HEK293 (cell line): ENCODE measurements around the gene MPPED2.

Source experiments
- CTCF ChIA-PET: fragments of 350-600 bp; formaldehyde crosslinking; extraction: SDS; loops from one replicate; lab custom pipeline; 2021; ENCODE audit warnings: antibody characterized with exemption; lab: Yijun Ruan, JAX
- POLR2A ChIA-PET: fragments of 300-600 bp; formaldehyde crosslinking; extraction: SDS; loops from one replicate; lab custom pipeline; 2020; ENCODE audit warnings: antibody characterized with exemption, inconsistent platforms; lab: Yijun Ruan, JAX
- H3K27ac ChIP-seq: fragments of 200-500 bp; sonication (Bioruptor generic); 2 replicates; pipeline ENCODE4 v1.5.1; 2014; ENCODE audit warnings: low read depth, low read length, control low read depth, inconsistent platforms; ENCODE audit errors: extremely low read depth
- H3K36me3 ChIP-seq, 2 experiments: fragments of 200-500 bp in 1 of 2; sonication (Bioruptor generic) in 1 of 2; 1 replicate in 1 of 2; 2 replicates in 1 of 2; pipeline ENCODE4 v1.5.1; 2014 to 2017; ENCODE audit warnings: inconsistent platforms in 2 of 2, low read length in 2 of 2; ENCODE audit not compliant: control insufficient read depth in 2 of 2, insufficient read depth in 1 of 2
- H3K4me1 ChIP-seq: fragments of 200-500 bp; sonication (Bioruptor generic); 2 replicates; pipeline ENCODE4 v1.5.1; 2014; ENCODE audit warnings: mild to moderate bottlenecking, low read length, inconsistent platforms; ENCODE audit not compliant: control insufficient read depth, insufficient read depth
- H3K4me3 ChIP-seq: 2 replicates; pipeline ENCODE4 v1.5.1; 2011; ENCODE audit warnings: low read depth, mild to moderate bottlenecking, control low read depth, low read length, moderate library complexity
- H3K9me3 ChIP-seq: fragments of 200-500 bp; sonication (Bioruptor generic); 2 replicates; pipeline ENCODE4 v1.5.1; 2014; ENCODE audit warnings: low read depth, low read length, inconsistent platforms; ENCODE audit not compliant: control insufficient read depth, insufficient read depth
- REST ChIP-seq: fragments of 450-650 bp; formaldehyde crosslinking; IDR thresholded peaks from 2 replicates; pipeline ENCODE4 v1.5.1; 2016; ENCODE audit warnings: missing biosample characterization, missing genetic modification characterization
- SP3 ChIP-seq: fragments of 450-650 bp; formaldehyde crosslinking; IDR thresholded peaks from 2 replicates; pipeline ENCODE4 v1.5.1; 2016; ENCODE audit warnings: missing biosample characterization, missing genetic modification characterization
- TCF7L2 ChIP-seq: IDR thresholded peaks from 2 replicates; pipeline ENCODE4 v1.6.1; 2011; ENCODE audit warnings: low read depth, mild to moderate bottlenecking, inconsistent platforms, low read length, moderate library complexity, borderline replicate concordance
- TRIM28 ChIP-seq: IDR thresholded peaks from 2 replicates; pipeline ENCODE4 v1.6.1; 2011; ENCODE audit warnings: low read length, control low read depth, borderline replicate concordance
- ZBTB1 ChIP-seq: fragments of 450-650 bp; formaldehyde crosslinking; IDR thresholded peaks from 2 replicates; pipeline ENCODE4 v1.5.1; 2016; ENCODE audit warnings: missing biosample characterization, missing genetic modification characterization
- ZBTB44 ChIP-seq: fragments of 450-650 bp; IDR thresholded peaks from 2 replicates; pipeline ENCODE4 v1.5.1; 2018; ENCODE audit warnings: missing biosample characterization, mild to moderate bottlenecking, missing genetic modification characterization
- ZBTB48 ChIP-seq: fragments of 450-650 bp; formaldehyde crosslinking; IDR thresholded peaks from 2 replicates; pipeline ENCODE4 v1.5.1; 2016; ENCODE audit warnings: missing biosample characterization, missing genetic modification characterization
- ZFP69B ChIP-seq: fragments of 450-650 bp; formaldehyde crosslinking; IDR thresholded peaks from 2 replicates; pipeline ENCODE4 v1.5.1; 2016; ENCODE audit warnings: missing biosample characterization, missing genetic modification characterization
- ZIC2 ChIP-seq: fragments of 450-650 bp; formaldehyde crosslinking; IDR thresholded peaks from 2 replicates; pipeline ENCODE4 v1.5.1; 2016; ENCODE audit warnings: missing biosample characterization, missing genetic modification characterization
- ZNF18 ChIP-seq: fragments of 450-650 bp; formaldehyde crosslinking; IDR thresholded peaks from 2 replicates; pipeline ENCODE4 v1.5.1; 2016; ENCODE audit warnings: missing biosample characterization, missing genetic modification characterization
- ZNF202 ChIP-seq: fragments of 450-650 bp; formaldehyde crosslinking; IDR thresholded peaks from 2 replicates; pipeline ENCODE4 v1.5.1; 2016; ENCODE audit warnings: missing biosample characterization, missing genetic modification characterization, borderline replicate concordance
- ZNF292 ChIP-seq: fragments of 450-650 bp; formaldehyde crosslinking; IDR thresholded peaks from 2 replicates; pipeline ENCODE4 v1.5.1; 2016; ENCODE audit warnings: low read depth, missing biosample characterization, missing genetic modification characterization, borderline replicate concordance
- ZNF302 ChIP-seq: fragments of 450-650 bp; formaldehyde crosslinking; IDR thresholded peaks from 2 replicates; pipeline ENCODE4 v1.5.1; 2016; ENCODE audit warnings: missing biosample characterization, missing genetic modification characterization, low read depth
- ZNF350 ChIP-seq: fragments of 450-650 bp; formaldehyde crosslinking; IDR thresholded peaks from 2 replicates; pipeline ENCODE4 v1.5.0; 2017; ENCODE audit warnings: missing biosample characterization, mild to moderate bottlenecking, missing genetic modification characterization
- ZNF354C ChIP-seq: fragments of 450-650 bp; formaldehyde crosslinking; IDR thresholded peaks from 2 replicates; pipeline ENCODE4 v1.5.1; 2016; ENCODE audit warnings: missing biosample characterization, missing genetic modification characterization, low read depth, borderline replicate concordance
- ZNF391 ChIP-seq: fragments of 450-650 bp; formaldehyde crosslinking; IDR thresholded peaks from 2 replicates; pipeline ENCODE4 v1.5.1; 2016; ENCODE audit warnings: low read depth, missing biosample characterization, missing genetic modification characterization, borderline replicate concordance
- ZNF433 ChIP-seq: fragments of 450-650 bp; formaldehyde crosslinking; IDR thresholded peaks from 2 replicates; pipeline ENCODE4 v1.5.1; 2016; ENCODE audit warnings: missing biosample characterization, missing genetic modification characterization, low read depth
- ZNF555 ChIP-seq: fragments of 450-650 bp; formaldehyde crosslinking; conservative IDR thresholded peaks from 2 replicates; pipeline ENCODE4 v1.5.1; 2017; ENCODE audit warnings: missing biosample characterization, mild to moderate bottlenecking, missing genetic modification characterization, inconsistent platforms
- ZNF658 ChIP-seq: fragments of 450-650 bp; formaldehyde crosslinking; IDR thresholded peaks from 2 replicates; pipeline ENCODE4; 2016; ENCODE audit warnings: missing biosample characterization, missing genetic modification characterization
- ZSCAN18 ChIP-seq: fragments of 450-650 bp; formaldehyde crosslinking; IDR thresholded peaks from 2 replicates; pipeline ENCODE4 v1.5.1; 2016; ENCODE audit warnings: missing biosample characterization, missing genetic modification characterization
- ZSCAN5A ChIP-seq: fragments of 450-650 bp; formaldehyde crosslinking; IDR thresholded peaks from 2 replicates; pipeline ENCODE4 v1.5.1; 2016; ENCODE audit warnings: missing biosample characterization, missing genetic modification characterization

MPPED2 gene

GRCh38 chr11:30545507-30545906 lies 40.6 kb downstream of the MPPED2 start (continued):
- TF ChIP-seq ZNF555: no peak

- Histone ChIP-seq H3K4me1 (no peaks in the 10 kb centered on the region; the same call in 1 of the 2 replicates), H3K36me3 (no peaks in the 10 kb centered on the region), H3K27ac (no peak overlapping the region), H3K9me3 (no peaks in the 10 kb centered on the region), H3K4me3 (no peak overlapping the region)
- no peak for TF ChIP-seq ZNF391 (tag by site-specific recombination)
- TF ChIP-seq ZBTB44 (tag by site-specific recombination): no peak
- TF ChIP-seq ZNF18 (tag by site-specific recombination): no peak
- TF ChIP-seq ZBTB1 (tag by site-specific recombination): no peak
- TF ChIP-seq ZNF202: no peak
- TF ChIP-seq ZNF302 (tag by site-specific recombination): no peak
- TF ChIP-seq ZIC2 (tag by site-specific recombination): no peak
- no peak for TF ChIP-seq REST (tag by site-specific recombination)
- no peak for TF ChIP-seq TCF7L2
- no peak for TF ChIP-seq ZSCAN5A
- no peak for TF ChIP-seq ZNF658 (tag by site-specific recombination)
- ChIA-PET POLR2A (interaction anchor here (0.7 kb wide), 1 partner anchor 271 kb away, joined by 3 read pairs; no protein-coding TSS in a partner anchor), CTCF (no interaction called here)
Observed at GRCh38 chr11:30543066-30543465, 43.1 kb downstream of the MPPED2 start.

- H3K36me3 ChIP-seq: no peaks in the 10 kb centered on the region
- no peaks in the 10 kb centered on the region for H3K9me3 ChIP-seq
- H3K27ac ChIP-seq: no peak overlapping the region
- H3K4me3 ChIP-seq: no peak overlapping the region
- H3K4me1 ChIP-seq: no peaks in the 10 kb centered on the region; the same call in 1 of the 2 replicates
- ChIA-PET CTCF (interaction anchor here (1.6 kb wide), 1 partner anchor 9 kb away, joined by 3 read pairs; no protein-coding TSS in a partner anchor), POLR2A (interaction anchor here (0.7 kb wide), 1 partner anchor 523 kb away, joined by 3 read pairs; no protein-coding TSS in a partner anchor)
- TF ChIP-seq ZFP69B (no peak), ZNF354C (tag by site-specific recombination) (no peak), ZNF350 (tag by site-specific recombination) (no peak), SP3 (tag by site-specific recombination) (no peak), ZNF433 (tag by site-specific recombination) (no peak), ZSCAN18 (tag by site-specific recombination) (no peak), ZNF292 (tag by site-specific recombination) (no peak), TRIM28 (no peak), ZBTB48 (tag by site-specific recombination) (no peak)
Observed at GRCh38 chr11:30540781-30541180, 45.4 kb downstream of the MPPED2 start.
